Panc1 (cell line): ENCODE results near the gene EPB41L5. TPM values are rescaled to one million over a fixed set of nuclear protein-coding genes. Genes with fewer than 3 reads are reported as not detected.

ENCODE experiments used
- ATAC-seq: fragments of 200-7000 bp; cut with Tn5 transposase; 2 replicates; pipeline ENCODE4 v1.9.1; 2020; ENCODE audit warnings: mild to moderate bottlenecking, moderate library complexity
- BruUV-seq: library from RNA; stranded (reverse); fragments of 400-500 nt; replicated peaks from 2 replicates; lab custom pipeline; 2021; lab: Mats Ljungman, UMichigan
- CTCF ChIA-PET: fragments of 300-600 bp; sonication (Branson Sonifier 250); formaldehyde crosslinking; loops from one replicate; lab custom pipeline; 2022; ENCODE audit warnings: antibody characterized with exemption; lab: Charles Lee
- POLR2A ChIA-PET: fragments of 300-600 bp; sonication (Branson Sonifier 250); formaldehyde crosslinking; loops from one replicate; lab custom pipeline; 2022; ENCODE audit warnings: antibody characterized with exemption; lab: Charles Lee
- DNase-seq: peaks from one replicate; pipeline ENCODE4 v3.0.0-alpha.2; 2010; ENCODE audit warnings: low read depth, low spot score
- H3K27ac ChIP-seq: 2 replicates; pipeline ENCODE4 v1.5.1; 2011; ENCODE audit warnings: mild to moderate bottlenecking, low read length, inconsistent platforms
- H3K27me3 ChIP-seq: fragments of 200-500 bp; sonication (Bioruptor generic); 2 replicates; pipeline ENCODE4 v1.6.0; 2014; ENCODE audit warnings: low read length, inconsistent platforms; ENCODE audit not compliant: control insufficient read depth, insufficient read depth
- H3K36me3 ChIP-seq: fragments of 200-500 bp; sonication (Bioruptor generic); 2 replicates; pipeline ENCODE4 v1.5.1; 2014; ENCODE audit warnings: inconsistent platforms, mild to moderate bottlenecking, low read length, moderate library complexity; ENCODE audit not compliant: control insufficient read depth, insufficient read depth
- H3K4me1 ChIP-seq: 2 replicates; pipeline ENCODE4 v1.5.1; 2011; ENCODE audit warnings: inconsistent platforms, mild to moderate bottlenecking, low read length, moderate library complexity; ENCODE audit not compliant: control insufficient read depth, insufficient read depth
- H3K4me3 ChIP-seq, 2 experiments: 2 replicates each; pipeline ENCODE4 v1.5.1; 2011 to 2012; ENCODE audit warnings: low read depth in 2 of 2, low read length in 2 of 2, mild to moderate bottlenecking in 2 of 2, inconsistent platforms in 1 of 2, moderate library complexity in 1 of 2
- H3K9me3 ChIP-seq: fragments of 200-500 bp; sonication (Bioruptor generic); 2 replicates; pipeline ENCODE4 v1.5.1; 2014; ENCODE audit warnings: low read depth, mild to moderate bottlenecking, inconsistent platforms, low read length, moderate library complexity; ENCODE audit not compliant: control insufficient read depth, insufficient read depth
- CTCF ChIP-seq: fragments of 450-650 bp; IDR thresholded peaks from 2 replicates; pipeline ENCODE4 v1.5.1; 2017; ENCODE audit warnings: mild to moderate bottlenecking
- POLR2AphosphoS5 ChIP-seq: IDR thresholded peaks from 2 replicates; pipeline ENCODE4 v1.6.1; 2012; ENCODE audit warnings: mild to moderate bottlenecking, low read depth, low read length, moderate library complexity
- REST ChIP-seq, 2 experiments: IDR thresholded peaks; 2 replicates each; pipeline ENCODE4 v1.6.1; 2011 to 2012; ENCODE audit warnings: low read depth in 2 of 2, control low read depth in 1 of 2, low read length in 1 of 2, mild to moderate bottlenecking in 1 of 2, moderate library complexity in 1 of 2; ENCODE audit not compliant: insufficient read depth in 1 of 2
- SIN3A ChIP-seq: IDR thresholded peaks from 2 replicates; pipeline ENCODE4 v1.6.1; 2012; ENCODE audit warnings: low read depth, mild to moderate bottlenecking, low read length, moderate library complexity, borderline replicate concordance; ENCODE audit not compliant: insufficient read depth
- TCF7L2 ChIP-seq: IDR thresholded peaks from 2 replicates; pipeline ENCODE4 v1.6.1; 2011; ENCODE audit warnings: mild to moderate bottlenecking, low read depth, low read length, inconsistent platforms
- in situ Hi-C: cut with HindIII; loops from 2 replicates; pipeline ENCODE4 v1.10.0; 2016; ENCODE audit warnings: low sequenced_read_pairs, low pct_unique_long_range_greater_than_20kb
- intact Hi-C: fragments of 100-400 bp; cut with micrococcal nuclease; formaldehyde crosslinking; loops from one replicate; pipeline ENCODE4 v1.10.0; 2022; ENCODE audit not compliant: unreplicated experiment
- total RNA-seq: library from RNA; stranded (reverse); gene quantifications from one replicate; pipeline ENCODE4 v1.2.1, GENCODE V29; 2021; ENCODE audit not compliant: unreplicated experiment

Gene EPB41L5
- total RNA-seq, 1 experiment from 2014 or later, result 42.2 TPM

GRCh38 chr2:120224256-120224655 is 211.4 kb downstream of the EPB41L5 start:
- Histone ChIP-seq H3K4me3 (peak overlapping the region; percentile 69 to 70; a peak in 3 of 4 replicates), H3K27me3 (no peaks in the 10 kb centered on the region), H3K4me1 (peaks cover 29% of the 10 kb centered on the region), H3K36me3 (peaks cover 4% of the 10 kb centered on the region; the same call in 1 of the 2 replicates), H3K27ac (peak overlapping the region; percentile 89), H3K9me3 (no peaks in the 10 kb centered on the region; the same call in 1 of the 2 replicates)
- DNase-seq (no peak), ATAC-seq (no peak)
- intact Hi-C loops, result no loop called here
- ChIA-PET CTCF (no interaction called here), POLR2A (no interaction called here)
- TF ChIP-seq REST (IDR thresholded peaks at IDR 0.05; ENCODE audit: insufficient read depth in 1 of 2, low read depth in 2 of 2, low read length in 1 of 2) (no peak), POLR2AphosphoS5 (no peak), SIN3A (no peak), TCF7L2 (no peak), CTCF (no peak)
- in situ Hi-C loops, result no loop called here
- no TSS peak for BruUV-seq

GRCh38 chr2:120224735-120225548 is 212.1 kb downstream of the EPB41L5 start:
- no peak for DNase-seq
- Histone ChIP-seq H3K27ac (peak overlapping the region; percentile 89; the same call in 1 of the 2 replicates), H3K36me3 (peaks cover 4% of the 10 kb centered on the region; the same call in 1 of the 2 replicates), H3K9me3 (no peaks in the 10 kb centered on the region; the same call in 1 of the 2 replicates), H3K4me3 (no peak overlapping the region), H3K27me3 (no peaks in the 10 kb centered on the region), H3K4me1 (peaks cover 29% of the 10 kb centered on the region)
- TF ChIP-seq TCF7L2, result no peak
- TF ChIP-seq SIN3A, result no peak
- TF ChIP-seq REST (IDR thresholded peaks at IDR 0.05; ENCODE audit: insufficient read depth in 1 of 2, low read depth in 2 of 2, low read length in 1 of 2), result no peak
- no peak for TF ChIP-seq CTCF
- TF ChIP-seq POLR2AphosphoS5, result no peak
- intact Hi-C loops, result loop anchor here (5.0 kb wide), 1 partner anchor 87 kb away; no protein-coding TSS in a partner anchor
- no TSS peak for BruUV-seq
- in situ Hi-C loops, result no loop called here
- ChIA-PET CTCF (no interaction called here), POLR2A (no interaction called here)
- ATAC-seq, result no peak
